Measurements from ENCODE around the gene FGF11. TPM values are rescaled to one million over a fixed set of nuclear protein-coding genes. Genes with fewer than 3 reads are reported as not detected.

The FGF11 gene
- 2.5 and 14.7 TPM in 2 replicates for total RNA-seq

GRCh38 chr17:7439462-7440112 lies at the start of gene FGF11:
Gene FGF11 (plus strand): TSS chr17:7439512. CDS start chr17:7439621, 109 bp downstream.

GRCh38 chr17:7394452-7395191 lies 44.7 kb upstream of the FGF11 start, which contains the start of gene PLSCR3:
Gene PLSCR3 (minus strand): TSS chr17:7394525. CDS start chr17:7394110, 415 bp downstream.

GRCh38 chr17:7403977-7404736 lies 35.2 kb upstream of the FGF11 start, which contains the start of gene TMEM256:
Gene TMEM256 (minus strand): TSS chr17:7404097. CDS start chr17:7404084, 13 bp downstream.

GRCh38 chr17:7407485-7408251 lies 31.6 kb upstream of the FGF11 start, which contains the start of gene NLGN2:
Gene NLGN2 (plus strand): TSS chr17:7407845. CDS start chr17:7408256, 411 bp downstream.

GRCh38 chr17:7419819-7420610 lies 19.3 kb upstream of the FGF11 start, which contains the start of gene SPEM1:
Gene SPEM1 (plus strand): TSS chr17:7420324. CDS start chr17:7420385, 61 bp downstream.

GRCh38 chr17:7425316-7425715 lies 14.0 kb upstream of the FGF11 start, which contains the start of gene SPEM2:
Gene SPEM2 (plus strand): TSS chr17:7425616. CDS start chr17:7425689, 73 bp downstream.

GRCh38 chr17:7428557-7428956 lies 10.8 kb upstream of the FGF11 start, which contains the start of gene SPEM3:
Gene SPEM3 (plus strand): TSS chr17:7428857. CDS start chr17:7428903, 46 bp downstream.

GRCh38 chr17:7444682-7445618 lies 5.6 kb downstream of the FGF11 start, which contains the start of gene CHRNB1:
Gene CHRNB1 (plus strand): TSS chr17:7445061. CDS start chr17:7445128, 67 bp downstream.

GRCh38 chr17:7479213-7480088 lies 40.1 kb downstream of the FGF11 start, which contains the start of gene ZBTB4:
Gene ZBTB4 (minus strand): TSS chr17:7479631. CDS start chr17:7466801, 12,830 bp downstream.

GRCh38 chr17:7481275-7481674 lies 42.0 kb downstream of the FGF11 start, which contains the start of gene SLC35G6:
Gene SLC35G6 (plus strand): TSS chr17:7481446. CDS start chr17:7481517, 71 bp downstream.

GRCh38 chr17:7484067-7484918 lies 45.0 kb downstream of the FGF11 start, which contains the start of gene POLR2A:
Gene POLR2A (plus strand): TSS chr17:7484366.

Other genes with a start within 250 kb of the FGF11 start
- 12.7 and 16.3 TPM in 2 replicates for gene DLG4, start 219.7 kb upstream of the FGF11 start, total RNA-seq
- gene ACADVL, start 219.6 kb upstream of the FGF11 start, total RNA-seq: 261 and 425 TPM in 2 replicates
- gene DVL2, start 205.0 kb upstream of the FGF11 start, total RNA-seq: 49.8 and 59.5 TPM in 2 replicates
- gene PHF23, start 200.1 kb upstream of the FGF11 start, total RNA-seq: 40.0 and 40.8 TPM in 2 replicates
- gene GABARAP, start 197.1 kb upstream of the FGF11 start, total RNA-seq: 118 and 275 TPM in 2 replicates
- 14.4 and 19.9 TPM in 2 replicates for gene CTDNEP1, start 187.8 kb upstream of the FGF11 start, total RNA-seq
- gene ELP5, start 187.3 kb upstream of the FGF11 start, total RNA-seq: 22.0 and 57.3 TPM in 2 replicates
- 0.19 and 1.7 TPM in 2 replicates for gene CLDN7, start 177.0 kb upstream of the FGF11 start, total RNA-seq
- gene SLC2A4, start 157.8 kb upstream of the FGF11 start, total RNA-seq: under 0.01 and 0.28 TPM in 2 replicates
- 0.56 TPM in 1 of 2 replicates, not detected in the other for gene YBX2, start 144.9 kb upstream of the FGF11 start, total RNA-seq
- gene EIF5A, start 131.9 kb upstream of the FGF11 start, total RNA-seq: 474 and 1,218 TPM in 2 replicates
- gene GPS2, start 124.2 kb upstream of the FGF11 start, total RNA-seq: 26.8 and 41.8 TPM in 2 replicates
- 12.7 and 23.8 TPM in 2 replicates for gene NEURL4, start 110.2 kb upstream of the FGF11 start, total RNA-seq
- gene ACAP1, start 103.0 kb upstream of the FGF11 start, total RNA-seq: 0.56 and 0.58 TPM in 2 replicates
- gene KCTD11, start 87.3 kb upstream of the FGF11 start, total RNA-seq: 10.4 and 13.5 TPM in 2 replicates
- gene TMEM95, start 84.4 kb upstream of the FGF11 start, total RNA-seq: not detected in 2 replicates
- gene TNK1, start 58.4 kb upstream of the FGF11 start, total RNA-seq: under 0.01 and 0.28 TPM in 2 replicates
- 14.4 and 15.5 TPM in 2 replicates for gene PLSCR3, start 45.0 kb upstream of the FGF11 start, total RNA-seq
- 88.0 and 144 TPM in 2 replicates for gene TMEM256, start 35.4 kb upstream of the FGF11 start, total RNA-seq
- gene NLGN2, start 31.7 kb upstream of the FGF11 start, total RNA-seq: 2.3 and 4.2 TPM in 2 replicates
- gene SPEM1, start 19.2 kb upstream of the FGF11 start, total RNA-seq: not detected in 2 replicates
- gene SPEM2, start 13.9 kb upstream of the FGF11 start, total RNA-seq: not detected in 2 replicates
- not detected in 2 replicates for gene SPEM3, start 10.7 kb upstream of the FGF11 start, total RNA-seq
- 1.5 and 2.3 TPM in 2 replicates for gene TMEM102, start 4.1 kb upstream of the FGF11 start, total RNA-seq
- 2.3 and 3.9 TPM in 2 replicates for gene CHRNB1, start 5.5 kb downstream of the FGF11 start, total RNA-seq
- gene ZBTB4, start 40.1 kb downstream of the FGF11 start, total RNA-seq: 14.8 and 21.4 TPM in 2 replicates
- not detected in 2 replicates for gene SLC35G6, start 41.9 kb downstream of the FGF11 start, total RNA-seq
- 49.6 and 88.0 TPM in 2 replicates for gene POLR2A, start 44.9 kb downstream of the FGF11 start, total RNA-seq
- gene TNFSF12, start 109.5 kb downstream of the FGF11 start, total RNA-seq: 3.6 and 14.1 TPM in 2 replicates
- gene TNFSF13, start 119.2 kb downstream of the FGF11 start, total RNA-seq: 0.38 and 1.1 TPM in 2 replicates
- 71.0 and 99.3 TPM in 2 replicates for gene SENP3, start 122.4 kb downstream of the FGF11 start, total RNA-seq
- gene CD68, start 140.1 kb downstream of the FGF11 start, total RNA-seq: 7.5 and 15.2 TPM in 2 replicates
- gene MPDU1, start 144.3 kb downstream of the FGF11 start, total RNA-seq: 54.4 and 115 TPM in 2 replicates
- 0.28 and 0.38 TPM in 2 replicates for gene SOX15, start 150.6 kb downstream of the FGF11 start, total RNA-seq
- gene FXR2, start 175.4 kb downstream of the FGF11 start, total RNA-seq: 50.2 and 58.1 TPM in 2 replicates
- 25.5 and 30.2 TPM in 2 replicates for gene SAT2, start 188.3 kb downstream of the FGF11 start, total RNA-seq
- 0.19 and 0.28 TPM in 2 replicates for gene SHBG, start 190.6 kb downstream of the FGF11 start, total RNA-seq
- not detected in 2 replicates for gene ATP1B2, start 211.4 kb downstream of the FGF11 start, total RNA-seq
- 16.3 and 28.4 TPM in 2 replicates for gene TP53, start 248.0 kb downstream of the FGF11 start, total RNA-seq
- gene WRAP53, start 249.0 kb downstream of the FGF11 start, total RNA-seq: 3.1 and 7.9 TPM in 2 replicates